ENCODE results near the gene FGF1. TPM values are rescaled to one million over a fixed set of nuclear protein-coding genes. Genes with fewer than 3 reads are reported as not detected.
A peak's percentile ranks its signal among the peaks of the same experiment; 100 is the strongest.

FGF1 gene
- total and polyA plus RNA-seq, 2 of the 4 experiments (the other 2 are of a cell fraction), result 7.6 to 7.7 TPM

- H3K18ac ChIP-seq (ENCODE audit: low read depth, low read length), result no peak overlapping the region
- H3K4ac ChIP-seq (ENCODE audit: low read depth, low read length), result peak overlapping the region; percentile 89; the same call in 1 of the 2 replicates
- intact Hi-C loops (cut with micrococcal nuclease), result no loop called here
- peak overlapping the region; percentile 91; the same call in 1 of the 2 replicates for H4K91ac ChIP-seq (ENCODE audit: insufficient read depth, low read depth, low read length)
- H2BK15ac ChIP-seq (ENCODE audit: low read depth, low read length), result peak overlapping the region; percentile 90; the same call in 2 of the 3 replicates
- CTCF ChIA-PET, result interaction anchor here (0.6 to 1.6 kb wide), 5 partner anchors 8 to 196 kb away, joined by 3 to 10 read pairs (median 3); no protein-coding TSS in a partner anchor
- peaks cover 14% of the 10 kb centered on the region for H3K9me1 ChIP-seq (ENCODE audit: insufficient read depth, low read length)
- H3K4me2 ChIP-seq (ENCODE audit: low read depth, low read length), result no peak overlapping the region
- H2AK5ac ChIP-seq (ENCODE audit: low read depth, low read length), result peak overlapping the region; percentile 91; the same call in 1 of the 2 replicates
- TF ChIP-seq POLR2A (IDR thresholded peaks at IDR 0.05; ENCODE audit: low read depth, low read length) (no peak), SMC3 (IDR thresholded peaks at IDR 0.05; ENCODE audit: low read depth, low read length) (no peak), CHD1 (IDR thresholded peaks at IDR 0.05; ENCODE audit: low read depth, low read length) (no peak), MXI1 (IDR thresholded peaks at IDR 0.05; ENCODE audit: borderline replicate concordance, low read depth, low read length) (no peak), RAD21 (IDR thresholded peaks at IDR 0.05; ENCODE audit: low read length) (no peak), MAZ (IDR thresholded peaks at IDR 0.05; ENCODE audit: borderline replicate concordance, low read depth, low read length) (no peak), CTCF (conservative IDR thresholded peaks at IDR 0.05; ENCODE audit: low read depth, low read length) (no peak), BHLHE40 (IDR thresholded peaks at IDR 0.05; ENCODE audit: low read depth, low read length) (no peak), FOS (IDR thresholded peaks at IDR 0.05; ENCODE audit: low read depth, low read length) (no peak), RFX5 (IDR thresholded peaks at IDR 0.05; ENCODE audit: low read depth, low read length) (no peak)
- no peak for ATAC-seq (ENCODE audit: low read depth)
- no peak overlapping the region for H3K9ac ChIP-seq (ENCODE audit: low read depth, low read length)
- no peak overlapping the region for H2AK9ac ChIP-seq (replicated peaks; ENCODE audit: low read depth, low read length, poor library complexity)
- peak overlapping the region; percentile 87 for H2BK120ac ChIP-seq (ENCODE audit: low read depth, low read length)
- POLR2A ChIA-PET (ENCODE audit: unreplicated experiment), result no interaction called here
- H3K27me3 ChIP-seq (ENCODE audit: control insufficient read depth, insufficient read depth, low read length), result no peaks in the 10 kb centered on the region
- no peaks in the 10 kb centered on the region for H4K20me1 ChIP-seq (ENCODE audit: insufficient read depth, low read length)
- peaks cover 10% of the 10 kb centered on the region for H3K4me1 ChIP-seq (ENCODE audit: control insufficient read depth, insufficient read depth, low read length)
- in situ Hi-C loops (cut with MboI; ENCODE audit: low sequenced_read_pairs), result loop anchor here (5.0 kb wide), 1 partner anchor 152 kb away; no protein-coding TSS in a partner anchor
- no TSS peak for BruUV-seq (replicated peaks)
- H2BK5ac ChIP-seq (ENCODE audit: low read depth, low read length, poor library complexity, severe bottlenecking), result no peak overlapping the region
- H4K5ac ChIP-seq (ENCODE audit: low read depth, low read length), result no peak overlapping the region
- H3K9me3 ChIP-seq (ENCODE audit: control insufficient read depth, insufficient read depth, low read length), result no peaks in the 10 kb centered on the region
- no peaks in the 10 kb centered on the region for H3K36me3 ChIP-seq (ENCODE audit: control insufficient read depth, insufficient read depth, low read length)
- peak; percentile 33 for DNase-seq
- no peak overlapping the region for H2AFZ ChIP-seq (replicated peaks; ENCODE audit: low read length, poor library complexity)
- H3K14ac ChIP-seq (replicated peaks; ENCODE audit: low read depth, low read length), result peak overlapping the region; percentile 63; the same call in 1 of the 2 replicates
- no peak overlapping the region for H3K27ac ChIP-seq (ENCODE audit: insufficient read depth, low read length)
- H3K23ac ChIP-seq (ENCODE audit: low read depth, low read length), result 0 out of 2 replicates have a peak overlapping the region, but pooled peaks have one; percentile 71
- peak overlapping the region in 1 of 2 experiments; percentile 65; a peak in 3 of 4 replicates for H4K8ac ChIP-seq (ENCODE audit: low read depth in 2 of 2, low read length in 2 of 2)
- no peak overlapping the region for H3K56ac ChIP-seq (ENCODE audit: extremely low read depth, insufficient read depth, low read length)
- 0 out of 4 replicates have a peak, but pooled peaks cover 0 to 3% of the 10 kb centered on the region in 2 experiments for H3K79me1 ChIP-seq (ENCODE audit: low read depth in 1 of 2, low read length in 2 of 2)
- peak overlapping the region; percentile 91 for H2BK20ac ChIP-seq (ENCODE audit: low read depth, low read length)
- dilution Hi-C loops (cut with HindIII; ENCODE audit: low sequenced_read_pairs, unreplicated experiment), result loop anchor here (25.0 kb wide), 1 partner anchor 167 kb away; no protein-coding TSS in a partner anchor
- 89% methylated on average over 7 of the region's 13 CpGs; no CpG with 5 or more reads in 1 of the 2 experiments for WGBS, 2 experiments (ENCODE audit: extremely low coverage in 2 of 2, insufficient read length in 1 of 2)
- H3K4me3 ChIP-seq (ENCODE audit: insufficient read depth, low read depth, low read length), result no peak overlapping the region
These were observed 34.9 kb upstream of the FGF1 start for GRCh38 chr5:142720641-142721271.
